ENCODE data around the gene NPNT.
"Not testable (repeated sequence)": the region's sequence is repeated elsewhere in the genome, so short reads cannot be mapped to it uniquely, and the experiment has no call there.

The NPNT gene, protein sequence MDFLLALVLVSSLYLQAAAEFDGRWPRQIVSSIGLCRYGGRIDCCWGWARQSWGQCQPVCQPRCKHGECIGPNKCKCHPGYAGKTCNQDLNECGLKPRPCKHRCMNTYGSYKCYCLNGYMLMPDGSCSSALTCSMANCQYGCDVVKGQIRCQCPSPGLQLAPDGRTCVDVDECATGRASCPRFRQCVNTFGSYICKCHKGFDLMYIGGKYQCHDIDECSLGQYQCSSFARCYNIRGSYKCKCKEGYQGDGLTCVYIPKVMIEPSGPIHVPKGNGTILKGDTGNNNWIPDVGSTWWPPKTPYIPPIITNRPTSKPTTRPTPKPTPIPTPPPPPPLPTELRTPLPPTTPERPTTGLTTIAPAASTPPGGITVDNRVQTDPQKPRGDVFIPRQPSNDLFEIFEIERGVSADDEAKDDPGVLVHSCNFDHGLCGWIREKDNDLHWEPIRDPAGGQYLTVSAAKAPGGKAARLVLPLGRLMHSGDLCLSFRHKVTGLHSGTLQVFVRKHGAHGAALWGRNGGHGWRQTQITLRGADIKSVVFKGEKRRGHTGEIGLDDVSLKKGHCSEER

DNA sequence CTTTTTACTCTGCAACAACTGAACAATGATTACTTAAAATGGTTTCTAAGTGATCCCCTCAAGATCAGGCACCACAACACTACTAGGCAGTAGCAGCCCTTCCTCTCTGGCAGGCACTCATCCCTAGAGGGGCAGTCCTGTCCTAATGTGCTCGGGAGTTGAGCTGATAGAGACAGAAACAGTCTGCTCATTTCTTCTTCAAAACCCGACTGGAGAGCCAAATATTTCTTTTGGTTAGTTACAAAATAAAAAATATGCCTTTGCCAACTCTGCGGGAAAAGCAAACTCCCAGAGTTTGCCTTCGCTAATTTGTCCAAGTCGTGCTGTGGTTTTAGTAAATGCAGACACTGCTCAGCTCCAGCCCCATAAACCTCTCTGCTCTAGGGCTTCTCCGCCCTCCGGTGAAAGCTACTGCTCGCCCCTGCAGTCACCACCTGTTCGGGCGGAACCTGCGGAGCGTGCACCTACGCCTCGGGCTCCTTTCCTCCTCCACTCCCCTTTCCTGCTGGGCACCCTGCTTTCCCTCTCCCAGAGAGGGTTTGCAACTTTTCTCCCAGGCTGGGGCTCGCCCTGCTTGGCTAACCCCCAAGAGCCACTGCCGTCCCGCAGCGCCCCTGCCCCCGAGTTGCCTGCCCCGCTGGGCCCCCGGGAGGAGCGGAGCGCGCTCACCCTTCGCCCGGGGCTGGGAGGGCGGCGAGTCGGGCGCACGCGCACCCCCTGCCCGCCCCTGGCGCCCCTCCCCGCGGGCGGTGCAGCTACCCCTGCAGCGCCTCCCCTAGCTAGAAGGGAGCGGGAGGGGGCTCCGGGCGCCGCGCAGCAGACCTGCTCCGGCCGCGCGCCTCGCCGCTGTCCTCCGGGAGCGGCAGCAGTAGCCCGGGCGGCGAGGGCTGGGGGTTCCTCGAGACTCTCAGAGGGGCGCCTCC, at the start of gene NPNT:
TSS of gene NPNT (plus strand) at position 812 of the 923 bp plus-strand sequence. CDS start 182 bp downstream, outside the sequence.
- ChIA-PET CTCF (no interaction called here), POLR2A (no interaction called here)
- peak; percentile 47 for DNase-seq (ENCODE audit: extremely low spot score)
- no peak for TF ChIP-seq CTBP1 (IDR thresholded peaks at IDR 0.05; ENCODE audit: borderline replicate concordance)
- TF ChIP-seq FOXK2 (IDR thresholded peaks at IDR 0.05), result no peak
- no peak for TF ChIP-seq TARDBP (IDR thresholded peaks at IDR 0.05)

DNA sequence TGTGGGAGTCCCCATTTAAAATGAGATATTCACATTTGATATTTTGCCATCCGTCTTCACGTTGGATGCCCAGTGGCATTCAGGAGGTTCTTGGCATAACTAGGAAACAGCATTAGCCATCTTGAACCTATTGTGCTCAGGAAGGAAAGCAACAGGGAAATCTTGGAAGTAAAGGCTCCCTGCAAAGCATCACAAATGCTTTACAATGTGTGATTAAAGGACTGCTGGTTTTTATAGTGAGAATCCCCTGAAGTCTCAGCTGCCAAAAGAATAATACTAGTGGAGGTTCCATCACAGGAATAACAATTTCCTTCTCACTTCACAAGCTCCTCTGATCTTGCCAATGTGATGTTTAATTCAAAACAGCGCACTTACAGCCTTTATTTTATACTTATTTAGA, 49.7 kb upstream of the NPNT start:
- POLR2A ChIA-PET, result no interaction called here
- no peak for TF ChIP-seq FOXM1 (IDR thresholded peaks at IDR 0.05; ENCODE audit: borderline replicate concordance)
- CTCF ChIA-PET, result no interaction called here
- DNase-seq (ENCODE audit: extremely low spot score), result no peak

DNA sequence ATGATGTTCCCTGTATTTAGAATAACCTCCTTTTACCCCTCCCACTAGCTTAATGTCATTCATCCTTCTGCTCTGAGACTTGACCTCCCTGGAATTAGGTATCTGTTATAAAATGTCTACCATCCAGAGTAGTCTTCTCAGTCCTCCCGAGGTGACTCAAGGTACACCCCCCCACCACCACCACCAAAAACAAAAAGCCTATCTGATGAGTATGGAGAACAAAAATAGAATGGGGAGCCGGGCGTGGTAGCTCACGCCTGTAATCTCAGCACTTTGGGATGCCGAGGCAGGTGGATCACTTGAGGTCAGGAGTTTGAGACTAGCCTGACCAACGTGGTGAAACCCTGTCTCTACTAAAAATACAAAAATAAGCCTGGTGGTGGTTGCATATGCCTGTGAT, 46.9 kb upstream of the NPNT start:
- POLR2A ChIA-PET; DNase-seq (ENCODE audit: extremely low spot score); CTCF ChIA-PET: not testable (repeated sequence)

DNA sequence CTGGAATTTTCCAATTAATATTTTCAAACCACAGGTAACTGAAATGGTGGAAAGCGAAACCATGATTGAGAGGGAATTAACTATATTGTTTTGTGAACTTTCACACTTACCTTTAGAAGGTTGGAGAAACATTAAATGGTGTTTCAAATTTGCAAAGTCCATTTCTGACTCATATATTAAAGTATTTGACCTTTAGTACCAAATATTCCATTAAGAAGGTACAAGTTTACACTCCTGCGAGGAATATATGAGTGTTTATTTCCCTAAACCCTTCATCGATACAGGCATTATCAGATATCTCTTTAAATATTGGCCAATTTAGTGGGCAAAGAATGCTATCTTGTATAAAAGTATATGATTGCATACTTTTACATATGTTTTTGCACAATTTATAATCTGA, 44.1 kb upstream of the NPNT start:
- TF ChIP-seq FOXA1 (IDR thresholded peaks at IDR 0.05) (no peak), ARNT (IDR thresholded peaks at IDR 0.05) (no peak), FOXK2 (IDR thresholded peaks at IDR 0.05) (no peak), NFRKB (IDR thresholded peaks at IDR 0.05) (no peak), BHLHE40 (IDR thresholded peaks at IDR 0.05; ENCODE audit: borderline replicate concordance) (no peak), LEF1 (IDR thresholded peaks at IDR 0.05; ENCODE audit: borderline replicate concordance) (no peak), ELF4 (IDR thresholded peaks at IDR 0.05) (no peak), TARDBP (IDR thresholded peaks at IDR 0.05) (no peak), ZNF384 (IDR thresholded peaks at IDR 0.05) (no peak), CTBP1 (IDR thresholded peaks at IDR 0.05; ENCODE audit: borderline replicate concordance) (no peak), HDGF (IDR thresholded peaks at IDR 0.05; ENCODE audit: borderline replicate concordance) (no peak), SUZ12 (IDR thresholded peaks at IDR 0.05) (no peak), FOXM1 (IDR thresholded peaks at IDR 0.05; ENCODE audit: borderline replicate concordance) (no peak)
- TF ChIP-seq, protein P1, sequence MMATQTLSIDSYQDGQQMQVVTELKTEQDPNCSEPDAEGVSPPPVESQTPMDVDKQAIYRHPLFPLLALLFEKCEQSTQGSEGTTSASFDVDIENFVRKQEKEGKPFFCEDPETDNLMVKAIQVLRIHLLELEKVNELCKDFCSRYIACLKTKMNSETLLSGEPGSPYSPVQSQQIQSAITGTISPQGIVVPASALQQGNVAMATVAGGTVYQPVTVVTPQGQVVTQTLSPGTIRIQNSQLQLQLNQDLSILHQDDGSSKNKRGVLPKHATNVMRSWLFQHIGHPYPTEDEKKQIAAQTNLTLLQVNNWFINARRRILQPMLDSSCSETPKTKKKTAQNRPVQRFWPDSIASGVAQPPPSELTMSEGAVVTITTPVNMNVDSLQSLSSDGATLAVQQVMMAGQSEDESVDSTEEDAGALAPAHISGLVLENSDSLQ (IDR thresholded peaks at IDR 0.05), result no peak
- POLR2A ChIA-PET, result no interaction called here

DNA sequence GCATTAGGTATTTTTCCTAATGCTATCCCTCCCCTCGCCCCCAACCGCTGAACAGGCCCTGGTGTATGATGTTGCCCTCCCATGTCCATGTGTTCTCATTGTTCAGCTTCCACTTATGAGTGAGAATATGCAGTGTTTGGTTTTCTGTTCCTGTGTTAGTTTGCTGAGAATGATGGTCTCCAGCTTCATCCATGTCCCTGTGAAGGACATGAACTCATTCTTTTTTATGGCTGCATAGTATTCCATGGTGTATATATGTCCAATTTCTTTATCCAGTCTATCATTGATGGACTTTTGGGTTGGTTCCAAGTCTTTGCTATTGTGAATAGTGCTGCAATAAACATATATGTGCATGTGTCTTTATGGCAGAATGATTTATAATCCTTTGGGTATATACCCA, 43.0 kb upstream of the NPNT start:
- POLR2A ChIA-PET; DNase-seq (ENCODE audit: extremely low spot score); CTCF ChIA-PET: not testable (repeated sequence)

More for the DNA sequence above, 44.1 kb upstream of the NPNT start:
- CTCF ChIA-PET, result no interaction called here
- DNase-seq (ENCODE audit: extremely low spot score), result no peak

DNA sequence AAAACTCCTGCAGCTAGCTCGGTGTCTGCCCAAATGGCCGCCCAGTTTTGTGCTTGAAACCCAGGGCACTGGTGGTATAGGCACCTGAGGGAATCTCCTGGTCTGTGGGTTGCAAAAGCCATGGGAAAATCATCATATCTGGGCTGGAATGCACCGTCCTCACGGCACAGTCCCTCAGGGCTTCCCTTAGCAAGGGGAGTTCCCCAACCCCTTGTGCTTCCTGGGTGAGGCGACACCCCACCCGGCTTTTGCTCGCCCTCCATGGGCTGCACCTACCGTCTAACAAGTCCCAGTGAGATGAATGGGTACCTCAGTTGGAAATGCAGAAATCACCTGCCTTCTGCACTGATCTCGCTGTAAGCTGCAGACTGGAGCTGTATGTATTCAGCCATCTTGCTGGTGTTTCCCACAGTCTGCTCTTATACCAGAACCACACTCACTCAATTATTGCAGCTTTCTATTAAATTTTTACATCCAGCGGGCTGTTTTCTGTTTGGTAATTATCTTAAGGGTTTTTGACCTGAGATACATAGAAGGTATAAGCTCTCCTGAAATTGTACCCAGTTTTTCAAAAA, 36.7 kb upstream of the NPNT start:
- TF ChIP-seq, protein P1 (IDR thresholded peaks at IDR 0.05), result no peak
- TF ChIP-seq SP1 (IDR thresholded peaks at IDR 0.05), result no peak
- no peak for TF ChIP-seq LEF1 (IDR thresholded peaks at IDR 0.05; ENCODE audit: borderline replicate concordance)
- no peak for TF ChIP-seq ZNF384 (IDR thresholded peaks at IDR 0.05)
- ChIA-PET CTCF (no interaction called here), POLR2A (no interaction called here)

DNA sequence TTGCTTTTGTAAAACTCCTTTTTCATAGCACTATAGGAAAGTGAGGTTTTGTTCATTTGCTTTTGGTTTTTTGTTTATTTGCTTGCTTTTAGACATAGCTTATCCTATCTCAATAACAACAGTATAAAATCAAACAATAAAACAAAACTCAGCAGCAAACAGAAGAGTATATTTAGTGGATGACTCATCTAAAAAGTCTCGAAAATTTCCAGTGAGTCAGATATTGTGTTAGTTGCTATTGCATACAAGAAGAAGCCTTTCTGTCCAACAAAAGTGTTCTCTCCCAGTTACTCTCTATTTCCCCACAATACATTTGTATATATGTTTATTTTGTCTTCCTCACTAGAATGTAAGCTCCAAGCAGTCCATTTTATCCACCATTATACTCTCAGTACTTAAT, 36.0 kb upstream of the NPNT start:
- ChIA-PET CTCF (no interaction called here), POLR2A (no interaction called here)
- DNase-seq (ENCODE audit: extremely low spot score), result no peak

More for the DNA sequence above, 36.7 kb upstream of the NPNT start:
- DNase-seq (ENCODE audit: extremely low spot score), result no peak

More for the DNA sequence above, 36.0 kb upstream of the NPNT start:
- TF ChIP-seq FOXA1 (IDR thresholded peaks at IDR 0.05) (no peak), FOXK2 (IDR thresholded peaks at IDR 0.05) (no peak), TARDBP (IDR thresholded peaks at IDR 0.05) (no peak), CTBP1 (IDR thresholded peaks at IDR 0.05; ENCODE audit: borderline replicate concordance) (no peak), SP1 (IDR thresholded peaks at IDR 0.05) (no peak), SUZ12 (IDR thresholded peaks at IDR 0.05) (no peak), HDGF (IDR thresholded peaks at IDR 0.05; ENCODE audit: borderline replicate concordance) (no peak), FOXM1 (IDR thresholded peaks at IDR 0.05; ENCODE audit: borderline replicate concordance) (no peak), ARNT (IDR thresholded peaks at IDR 0.05) (no peak), L3MBTL2 (conservative IDR thresholded peaks at IDR 0.05) (no peak), ZNF384 (IDR thresholded peaks at IDR 0.05) (no peak)
- TF ChIP-seq, protein P1 (IDR thresholded peaks at IDR 0.05), result no peak
